ENCODE results near the gene PDE6A.

PDE6A gene

DNA sequence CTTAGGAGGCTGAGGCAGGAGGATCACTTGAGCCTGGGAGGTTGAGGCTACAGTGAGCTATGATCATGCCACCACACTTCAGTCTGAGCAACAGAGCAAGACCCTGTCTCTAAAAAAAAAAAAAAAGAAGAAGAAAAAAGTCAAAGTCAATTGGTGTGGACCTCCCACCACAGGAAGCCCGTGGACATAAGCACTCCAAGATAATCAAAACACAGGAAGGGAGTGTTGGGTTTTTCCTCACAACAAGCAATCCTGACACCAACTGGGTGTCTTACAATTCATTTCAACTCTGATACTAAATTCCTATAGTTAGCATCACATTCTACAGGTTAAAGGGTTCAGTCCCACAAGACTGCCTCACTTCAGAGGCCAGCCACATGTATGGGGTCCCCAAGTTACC lies 70.7 kb downstream of the PDE6A start:
- Histone ChIP-seq H3K4me3 (ENCODE audit: low read length) (no peak overlapping the region), H3K4me1 (ENCODE audit: control insufficient read depth, low read length) (no peaks in the 10 kb centered on the region), H3K79me2 (ENCODE audit: control insufficient read depth, low read length) (no peaks in the 10 kb centered on the region), H3K27me3 (ENCODE audit: control insufficient read depth, low read length) (peaks cover 10% of the 10 kb centered on the region; the same call in 1 of the 2 replicates), H3F3A (ENCODE audit: control insufficient read depth, insufficient read depth) (no peaks in the 10 kb centered on the region), H3K27ac (ENCODE audit: low read depth, low read length) (no peak overlapping the region), H3K9me3 (ENCODE audit: control insufficient read depth, insufficient read depth, low read length) (no peaks in the 10 kb centered on the region), H3K9me2 (replicated peaks; ENCODE audit: control insufficient read depth, low read length) (no peaks in the 10 kb centered on the region), H4K20me1 (ENCODE audit: control insufficient read depth, insufficient read depth, low read depth, low read length) (no peaks in the 10 kb centered on the region), H3K4me2 (ENCODE audit: low read length) (no peak overlapping the region), H3K36me3 (ENCODE audit: control insufficient read depth, low read length) (no peaks in the 10 kb centered on the region)
- TF ChIP-seq EZH2phosphoT487 (IDR thresholded peaks at IDR 0.05; ENCODE audit: borderline replicate concordance, low read length) = no peak
- TF ChIP-seq, protein P1, sequence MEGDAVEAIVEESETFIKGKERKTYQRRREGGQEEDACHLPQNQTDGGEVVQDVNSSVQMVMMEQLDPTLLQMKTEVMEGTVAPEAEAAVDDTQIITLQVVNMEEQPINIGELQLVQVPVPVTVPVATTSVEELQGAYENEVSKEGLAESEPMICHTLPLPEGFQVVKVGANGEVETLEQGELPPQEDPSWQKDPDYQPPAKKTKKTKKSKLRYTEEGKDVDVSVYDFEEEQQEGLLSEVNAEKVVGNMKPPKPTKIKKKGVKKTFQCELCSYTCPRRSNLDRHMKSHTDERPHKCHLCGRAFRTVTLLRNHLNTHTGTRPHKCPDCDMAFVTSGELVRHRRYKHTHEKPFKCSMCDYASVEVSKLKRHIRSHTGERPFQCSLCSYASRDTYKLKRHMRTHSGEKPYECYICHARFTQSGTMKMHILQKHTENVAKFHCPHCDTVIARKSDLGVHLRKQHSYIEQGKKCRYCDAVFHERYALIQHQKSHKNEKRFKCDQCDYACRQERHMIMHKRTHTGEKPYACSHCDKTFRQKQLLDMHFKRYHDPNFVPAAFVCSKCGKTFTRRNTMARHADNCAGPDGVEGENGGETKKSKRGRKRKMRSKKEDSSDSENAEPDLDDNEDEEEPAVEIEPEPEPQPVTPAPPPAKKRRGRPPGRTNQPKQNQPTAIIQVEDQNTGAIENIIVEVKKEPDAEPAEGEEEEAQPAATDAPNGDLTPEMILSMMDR (IDR thresholded peaks at IDR 0.05; ENCODE audit: low read depth, low read length, poor library complexity, severe bottlenecking) = no peak

DNA sequence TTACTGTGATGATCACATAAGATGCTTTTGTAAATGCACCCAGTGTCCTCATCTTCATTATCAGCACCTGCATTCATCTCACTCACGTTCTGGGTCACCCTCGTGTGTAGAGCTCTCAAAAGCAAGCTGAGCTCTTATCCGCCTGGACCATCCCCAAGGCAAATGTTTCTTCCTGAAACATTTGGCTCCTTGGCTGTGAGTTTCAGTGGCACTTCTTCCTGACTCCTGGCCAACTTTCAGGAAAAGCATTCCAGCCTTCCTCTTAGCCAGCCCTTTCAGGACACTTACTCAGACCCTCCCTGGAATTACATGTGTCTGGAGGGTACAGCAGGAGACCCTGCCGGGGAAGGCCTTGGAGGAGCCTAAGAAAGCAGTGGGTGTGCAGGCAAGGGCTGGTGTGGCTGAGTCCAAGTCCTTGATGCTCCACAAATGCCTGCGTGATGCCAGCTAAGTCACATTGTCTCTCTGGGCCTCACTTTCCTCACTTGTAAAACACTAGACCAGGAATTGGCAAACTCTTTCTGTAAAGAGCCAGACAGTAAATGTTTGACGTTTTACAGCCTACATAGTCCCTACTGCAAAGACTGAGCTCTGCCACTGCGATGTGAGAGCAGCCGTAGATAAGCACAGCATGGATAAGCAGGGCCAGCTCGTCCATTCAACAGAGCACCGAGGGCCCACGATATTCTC lies 72.1 kb downstream of the PDE6A start:
- no peaks in the 10 kb centered on the region for H4K20me1 ChIP-seq (ENCODE audit: control insufficient read depth, insufficient read depth, low read depth, low read length)
- no peaks in the 10 kb centered on the region for H3F3A ChIP-seq (ENCODE audit: control insufficient read depth, insufficient read depth)
- peaks cover 6% of the 10 kb centered on the region; the same call in 1 of the 2 replicates for H3K27me3 ChIP-seq (ENCODE audit: control insufficient read depth, low read length)
- no peak overlapping the region for H3K4me3 ChIP-seq (ENCODE audit: low read length)
- TF ChIP-seq, protein P1 (IDR thresholded peaks at IDR 0.05; ENCODE audit: low read depth, low read length, poor library complexity, severe bottlenecking) = no peak
- no peak for TF ChIP-seq EZH2phosphoT487 (IDR thresholded peaks at IDR 0.05; ENCODE audit: borderline replicate concordance, low read length)
- H3K79me2 ChIP-seq (ENCODE audit: control insufficient read depth, low read length) = no peaks in the 10 kb centered on the region
- no peak overlapping the region for H3K27ac ChIP-seq (ENCODE audit: low read depth, low read length)
- H3K36me3 ChIP-seq (ENCODE audit: control insufficient read depth, low read length) = no peaks in the 10 kb centered on the region
- H3K9me2 ChIP-seq (replicated peaks; ENCODE audit: control insufficient read depth, low read length) = no peaks in the 10 kb centered on the region
- H3K4me1 ChIP-seq (ENCODE audit: control insufficient read depth, low read length) = no peaks in the 10 kb centered on the region
- no peak overlapping the region for H3K4me2 ChIP-seq (ENCODE audit: low read length)
- no peaks in the 10 kb centered on the region for H3K9me3 ChIP-seq (ENCODE audit: control insufficient read depth, insufficient read depth, low read length)

DNA sequence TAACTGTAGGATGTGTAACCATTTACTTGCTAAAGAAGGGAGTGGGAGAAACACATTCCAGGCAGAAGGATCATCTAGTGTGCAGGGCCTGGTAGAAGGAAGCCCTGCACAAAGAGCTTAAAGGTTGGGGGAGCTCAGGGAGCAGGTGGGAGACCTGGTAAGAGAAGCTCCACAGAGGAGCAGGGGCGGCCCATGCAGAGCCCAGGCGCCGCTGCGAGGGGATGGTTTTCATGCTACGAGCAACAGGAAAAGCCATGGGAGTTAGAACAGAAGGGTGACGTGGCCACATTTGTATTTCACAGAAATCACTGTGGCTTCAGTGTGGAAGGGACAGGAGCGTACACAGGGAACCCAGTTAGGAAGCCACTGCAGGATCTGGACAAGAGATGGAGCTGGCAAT lies 73.1 kb downstream of the PDE6A start:
- TF ChIP-seq EZH2phosphoT487 (IDR thresholded peaks at IDR 0.05; ENCODE audit: borderline replicate concordance, low read length) = no peak
- TF ChIP-seq, protein P1 (IDR thresholded peaks at IDR 0.05; ENCODE audit: low read depth, low read length, poor library complexity, severe bottlenecking) = no peak
- Histone ChIP-seq H3K9me2 (replicated peaks; ENCODE audit: control insufficient read depth, low read length) (no peaks in the 10 kb centered on the region), H4K20me1 (ENCODE audit: control insufficient read depth, insufficient read depth, low read depth, low read length) (no peaks in the 10 kb centered on the region), H3K27ac (ENCODE audit: low read depth, low read length) (no peak overlapping the region), H3K4me3 (ENCODE audit: low read length) (no peak overlapping the region), H3K36me3 (ENCODE audit: control insufficient read depth, low read length) (no peaks in the 10 kb centered on the region), H3K27me3 (ENCODE audit: control insufficient read depth, low read length) (peaks cover 3% of the 10 kb centered on the region; the same call in 1 of the 2 replicates), H3F3A (ENCODE audit: control insufficient read depth, insufficient read depth) (no peaks in the 10 kb centered on the region), H3K4me1 (ENCODE audit: control insufficient read depth, low read length) (no peaks in the 10 kb centered on the region), H3K79me2 (ENCODE audit: control insufficient read depth, low read length) (no peaks in the 10 kb centered on the region), H3K9me3 (ENCODE audit: control insufficient read depth, insufficient read depth, low read length) (no peaks in the 10 kb centered on the region), H3K4me2 (ENCODE audit: low read length) (no peak overlapping the region)

All from DOHH2 (cell line).